IPS-18a (cell line): ENCODE measurements around the gene OR51B4.
"Not testable (repeated sequence)": the region's sequence is repeated elsewhere in the genome, so short reads cannot be mapped to it uniquely, and the experiment has no call there.

Source experiments
- H3K27ac ChIP-seq: one replicate; pipeline ENCODE4 v1.5.1; 2013; ENCODE audit warnings: low read length
- H3K27me3 ChIP-seq: one replicate; pipeline ENCODE4 v1.6.1; 2013; ENCODE audit warnings: mild to moderate bottlenecking, low read length; ENCODE audit not compliant: control insufficient read depth, insufficient read depth
- H3K36me3 ChIP-seq: one replicate; pipeline ENCODE4 v1.6.1; 2013; ENCODE audit warnings: low read depth, low read length; ENCODE audit not compliant: control insufficient read depth
- H3K4me1 ChIP-seq: one replicate; pipeline ENCODE4 v1.6.1; 2013; ENCODE audit warnings: low read depth, low read length; ENCODE audit not compliant: control insufficient read depth
- H3K4me3 ChIP-seq: one replicate; pipeline ENCODE4 v1.5.1; 2013; ENCODE audit warnings: low read length
- H3K9ac ChIP-seq: one replicate; pipeline ENCODE4 v1.6.1; 2013; ENCODE audit warnings: mild to moderate bottlenecking, low read length, moderate library complexity
- H3K9me3 ChIP-seq: one replicate; pipeline ENCODE4 v1.6.1; 2013; ENCODE audit warnings: low read depth, low read length; ENCODE audit not compliant: control insufficient read depth

OR51B4 gene

GRCh38 chr11:5317292-5317691 is 15.5 kb upstream of the OR51B4 start:
- Histone ChIP-seq H3K9ac (no peak overlapping the region), H3K27ac (no peak overlapping the region), H3K4me1 (no peaks in the 10 kb centered on the region), H3K4me3 (no peak overlapping the region), H3K36me3 (no peaks in the 10 kb centered on the region), H3K27me3 (no peaks in the 10 kb centered on the region), H3K9me3 (no peaks in the 10 kb centered on the region)

- not testable (repeated sequence) for H3K36me3 ChIP-seq, H3K4me1 ChIP-seq, H3K9me3 ChIP-seq, H3K27me3 ChIP-seq, H3K4me3 ChIP-seq, H3K9ac ChIP-seq, H3K27ac ChIP-seq
These were observed 11.7 kb upstream of the OR51B4 start for GRCh38 chr11:5313326-5314023.

GRCh38 chr11:5310423-5310822 is 8.7 kb upstream of the OR51B4 start:
- no peaks in the 10 kb centered on the region for H3K4me1 ChIP-seq

GRCh38 chr11:5307256-5308019 is 5.7 kb upstream of the OR51B4 start:
- no peaks in the 10 kb centered on the region for H3K9me3 ChIP-seq
- H3K27me3 ChIP-seq, result no peaks in the 10 kb centered on the region
- no peaks in the 10 kb centered on the region for H3K36me3 ChIP-seq
- no peak overlapping the region for H3K27ac ChIP-seq
- H3K4me3 ChIP-seq, result no peak overlapping the region
- H3K4me1 ChIP-seq, result no peaks in the 10 kb centered on the region
- H3K9ac ChIP-seq, result no peak overlapping the region

More at GRCh38 chr11:5310423-5310822, 8.7 kb upstream of the OR51B4 start:
- no peaks in the 10 kb centered on the region for H3K9me3 ChIP-seq
- H3K9ac ChIP-seq, result no peak overlapping the region
- no peak overlapping the region for H3K4me3 ChIP-seq
- H3K36me3 ChIP-seq, result no peaks in the 10 kb centered on the region
- H3K27ac ChIP-seq, result no peak overlapping the region
- no peaks in the 10 kb centered on the region for H3K27me3 ChIP-seq

GRCh38 chr11:5304046-5304445 is 2.3 kb upstream of the OR51B4 start:
- Histone ChIP-seq H3K9ac (no peak overlapping the region), H3K9me3 (no peaks in the 10 kb centered on the region), H3K4me1 (no peaks in the 10 kb centered on the region), H3K27ac (no peak overlapping the region), H3K4me3 (no peak overlapping the region), H3K27me3 (no peaks in the 10 kb centered on the region), H3K36me3 (no peaks in the 10 kb centered on the region)

- Histone ChIP-seq H3K4me1 (no peaks in the 10 kb centered on the region), H3K9ac (no peak overlapping the region), H3K4me3 (no peak overlapping the region), H3K9me3 (no peaks in the 10 kb centered on the region), H3K27me3 (no peaks in the 10 kb centered on the region), H3K27ac (no peak overlapping the region), H3K36me3 (no peaks in the 10 kb centered on the region)
These were observed 1.9 kb upstream of the OR51B4 start for GRCh38 chr11:5303626-5304025.

- no peaks in the 10 kb centered on the region for H3K4me1 ChIP-seq
- H3K9me3 ChIP-seq, result no peaks in the 10 kb centered on the region
- no peak overlapping the region for H3K27ac ChIP-seq
- no peaks in the 10 kb centered on the region for H3K27me3 ChIP-seq
- no peak overlapping the region for H3K4me3 ChIP-seq
- H3K9ac ChIP-seq, result no peak overlapping the region
- no peaks in the 10 kb centered on the region for H3K36me3 ChIP-seq
These were observed 1.5 kb downstream of the OR51B4 start for GRCh38 chr11:5300251-5300650.

GRCh38 chr11:5298451-5298850 is 3.3 kb downstream of the OR51B4 start:
- no peak overlapping the region for H3K27ac ChIP-seq
- no peaks in the 10 kb centered on the region for H3K27me3 ChIP-seq
- no peaks in the 10 kb centered on the region for H3K4me1 ChIP-seq
- H3K9ac ChIP-seq, result no peak overlapping the region
- no peaks in the 10 kb centered on the region for H3K36me3 ChIP-seq
- H3K4me3 ChIP-seq, result no peak overlapping the region
- no peaks in the 10 kb centered on the region for H3K9me3 ChIP-seq

GRCh38 chr11:5297721-5298323 is 3.9 kb downstream of the OR51B4 start:
- Histone ChIP-seq H3K4me3 (no peak overlapping the region), H3K9ac (no peak overlapping the region), H3K9me3 (no peaks in the 10 kb centered on the region), H3K27ac (no peak overlapping the region), H3K4me1 (no peaks in the 10 kb centered on the region), H3K36me3 (no peaks in the 10 kb centered on the region), H3K27me3 (no peaks in the 10 kb centered on the region)

GRCh38 chr11:5294342-5294995 is 7.3 kb downstream of the OR51B4 start:
- not testable (repeated sequence) for H3K27ac ChIP-seq, H3K27me3 ChIP-seq, H3K4me3 ChIP-seq, H3K9me3 ChIP-seq, H3K9ac ChIP-seq, H3K4me1 ChIP-seq, H3K36me3 ChIP-seq

GRCh38 chr11:5293028-5293427 is 8.7 kb downstream of the OR51B4 start:
- Histone ChIP-seq H3K4me3 (no peak overlapping the region), H3K27me3 (no peaks in the 10 kb centered on the region), H3K4me1 (no peaks in the 10 kb centered on the region), H3K9ac (no peak overlapping the region), H3K27ac (no peak overlapping the region), H3K9me3 (no peaks in the 10 kb centered on the region), H3K36me3 (no peaks in the 10 kb centered on the region)
